ENCODE measurements around the gene ASB2. TPM values are rescaled to one million over a fixed set of nuclear protein-coding genes. Genes with fewer than 3 reads are reported as not detected.

Gene ASB2
- total RNA-seq, 3 donors from 2014 or later (not counting 1 experiment from before 2014, with no cell fraction given) = 3.7 to 7.2 (median 4.8) TPM

- Mint-ChIP-seq H3K27ac (no peak overlapping the region), H3K9me3 (no peaks in the 10 kb centered on the region), H3K36me3 (no peaks in the 10 kb centered on the region), H3K4me1 (peaks cover 4 to 5% of the 10 kb centered on the region in 2 donors), H3K27me3 (ENCODE audit: low read depth in 2 of 2) (peaks cover 18 to 19% of the 10 kb centered on the region in 2 donors), H3K4me3 (no peak overlapping the region)
- H3K27ac ChIP-seq (ENCODE audit: low read length) = no peak overlapping the region
- 88% methylated on average over 17 of the region's 17 CpGs for WGBS (ENCODE audit: insufficient coverage)
- ATAC-seq (no peak), DNase-seq (no peak)
- H3K27me3 ChIP-seq (ENCODE audit: control insufficient read depth, insufficient read depth, low read length) = peaks cover 3% of the 10 kb centered on the region
- TF ChIP-seq CTCF (IDR thresholded peaks at IDR 0.05) = no peak
- H3K4me3 ChIP-seq (ENCODE audit: low read length) = no peak overlapping the region
- intact Hi-C loops (cut with micrococcal nuclease) = no loop called here
- H3K4me1 ChIP-seq (ENCODE audit: control insufficient read depth, insufficient read depth, low read length) = peaks cover 5% of the 10 kb centered on the region
- H3K9me3 ChIP-seq (ENCODE audit: control insufficient read depth, insufficient read depth, low read length) = no peaks in the 10 kb centered on the region
- H3K36me3 ChIP-seq (ENCODE audit: control insufficient read depth, insufficient read depth, low read length) = no peaks in the 10 kb centered on the region
Measured at GRCh38 chr14:93997916-93998870, 21.8 kb upstream of the ASB2 start.

- Mint-ChIP-seq H3K36me3 (no peaks in the 10 kb centered on the region), H3K4me3 (no peak within 1 kb of the TSS), H3K9me3 (no peaks in the 10 kb centered on the region), H3K4me1 (peaks cover 4 to 5% of the 10 kb centered on the region in 2 donors), H3K27me3 (ENCODE audit: low read depth in 2 of 2) (peaks cover 15 to 17% of the 10 kb centered on the region in 2 donors), H3K27ac (no peak within 1 kb of the TSS)
- no peaks in the 10 kb centered on the region for H3K9me3 ChIP-seq (ENCODE audit: control insufficient read depth, insufficient read depth, low read length)
- no peaks in the 10 kb centered on the region for H3K36me3 ChIP-seq (ENCODE audit: control insufficient read depth, insufficient read depth, low read length)
- TF ChIP-seq CTCF (IDR thresholded peaks at IDR 0.05) = no peak
- DNase-seq = no peak
- no peak within 1 kb of the TSS for H3K27ac ChIP-seq (ENCODE audit: low read length)
- H3K4me3 ChIP-seq (ENCODE audit: low read length) = no peak within 1 kb of the TSS
- no peak for ATAC-seq
- 100% methylated on average over 1 of the region's 1 CpG for WGBS (ENCODE audit: insufficient coverage)
- H3K27me3 ChIP-seq (ENCODE audit: control insufficient read depth, insufficient read depth, low read length) = peaks cover 3% of the 10 kb centered on the region
- H3K4me1 ChIP-seq (ENCODE audit: control insufficient read depth, insufficient read depth, low read length) = peaks cover 5% of the 10 kb centered on the region
- intact Hi-C loops (cut with micrococcal nuclease) = no loop called here
Measured at GRCh38 chr14:93997082-93997481, 20.7 kb upstream of the ASB2 start, which contains the start of gene CCDC197. Gene CCDC197 (plus strand): TSS chr14:93997301. CDS start chr14:93998132, 831 bp downstream.

- Histone ChIP-seq H3K36me3 (ENCODE audit: control insufficient read depth, insufficient read depth, low read length) (no peaks in the 10 kb centered on the region), H3K9me3 (ENCODE audit: control insufficient read depth, insufficient read depth, low read length) (no peaks in the 10 kb centered on the region), H3K27ac (ENCODE audit: low read length) (no peak overlapping the region), H3K27me3 (ENCODE audit: control insufficient read depth, insufficient read depth, low read length) (peaks cover under 1% of the 10 kb centered on the region), H3K4me1 (ENCODE audit: control insufficient read depth, insufficient read depth, low read length) (no peaks in the 10 kb centered on the region), H3K4me3 (ENCODE audit: low read length) (no peak overlapping the region)
- intact Hi-C loops (cut with micrococcal nuclease) = no loop called here
- no peaks in the 10 kb centered on the region for H3K9me3 Mint-ChIP-seq
- no peaks in the 10 kb centered on the region for H3K36me3 Mint-ChIP-seq
- DNase-seq (no peak), ATAC-seq (no peak)
- 71% methylated on average over 8 of the region's 8 CpGs for WGBS (ENCODE audit: insufficient coverage)
- H3K4me3 Mint-ChIP-seq = no peak overlapping the region
- no peak for TF ChIP-seq CTCF (IDR thresholded peaks at IDR 0.05)
- no peak overlapping the region for H3K27ac Mint-ChIP-seq
- H3K27me3 Mint-ChIP-seq (ENCODE audit: low read depth in 2 of 2) = peaks cover 13 to 14% of the 10 kb centered on the region in 2 donors
- H3K4me1 Mint-ChIP-seq = no peaks in the 10 kb centered on the region
Measured at GRCh38 chr14:93996130-93996695, 19.8 kb upstream of the ASB2 start.
